Stimulated activated CD4-positive, alpha-beta T cell treated with anti-CD3 and anti-CD28 coated beads, Interleukin-4, amount 100 ng/mL, for 48 hours (primary cell): Measurements from ENCODE around the gene NDRG4.

Experiments used
- DNase-seq, 2 donors: peaks; one replicate each; pipeline ENCODE4 v3.0.0-alpha.2; 2020; ENCODE audit warnings: low read depth in 2 of 2

The NDRG4 gene

GRCh38 chr16:58510097-58510775 is 10.3 kb downstream of the NDRG4 start:
- DNase-seq = no peak

- DNase-seq = no peak
Observed at GRCh38 chr16:58510776-58511628, 11.1 kb downstream of the NDRG4 start.

- DNase-seq = peak; percentile 81 to 91
Observed at GRCh38 chr16:58511933-58512815, 12.2 kb downstream of the NDRG4 start.

GRCh38 chr16:58513874-58514273 is 13.9 kb downstream of the NDRG4 start:
- DNase-seq = no peak

- peak; percentile 69 to 80 for DNase-seq
Observed at GRCh38 chr16:58515125-58515870, 15.4 kb downstream of the NDRG4 start, which contains the start of gene SETD6. TSS of gene SETD6 (plus strand) at chr16:58515517. CDS start at chr16:58515538, 21 bp downstream.

GRCh38 chr16:58515871-58516767 is 16.2 kb downstream of the NDRG4 start:
- DNase-seq = no peak

- DNase-seq = no peak
Observed at GRCh38 chr16:58516768-58517107, 16.8 kb downstream of the NDRG4 start.

- no peak for DNase-seq
Observed at GRCh38 chr16:58518083-58518979, 18.4 kb downstream of the NDRG4 start.

GRCh38 chr16:58518980-58519368 is 19.0 kb downstream of the NDRG4 start:
- no peak for DNase-seq

- no peak for DNase-seq
Observed at GRCh38 chr16:58519707-58520106, 19.8 kb downstream of the NDRG4 start.

- DNase-seq = no peak
Observed at GRCh38 chr16:58530179-58530578, 30.2 kb downstream of the NDRG4 start.

GRCh38 chr16:58532414-58532813 is 32.5 kb downstream of the NDRG4 start:
- no peak for DNase-seq

GRCh38 chr16:58533751-58534470 is 34.0 kb downstream of the NDRG4 start:
- no peak for DNase-seq

GRCh38 chr16:58535100-58535499 is 35.2 kb downstream of the NDRG4 start:
- no peak for DNase-seq

GRCh38 chr16:58536278-58536677 is 36.3 kb downstream of the NDRG4 start:
- no peak for DNase-seq

GRCh38 chr16:58537124-58537906 is 37.4 kb downstream of the NDRG4 start:
- DNase-seq = no peak

GRCh38 chr16:58541711-58542110 is 41.8 kb downstream of the NDRG4 start:
- no peak for DNase-seq

- no peak for DNase-seq
Observed at GRCh38 chr16:58542291-58542690, 42.3 kb downstream of the NDRG4 start.
